ENCODE data around the gene ZNF764.
"Not testable (repeated sequence)": the region's sequence is repeated elsewhere in the genome, so short reads cannot be mapped to it uniquely, and the experiment has no call there.

ZNF764 gene

DNA sequence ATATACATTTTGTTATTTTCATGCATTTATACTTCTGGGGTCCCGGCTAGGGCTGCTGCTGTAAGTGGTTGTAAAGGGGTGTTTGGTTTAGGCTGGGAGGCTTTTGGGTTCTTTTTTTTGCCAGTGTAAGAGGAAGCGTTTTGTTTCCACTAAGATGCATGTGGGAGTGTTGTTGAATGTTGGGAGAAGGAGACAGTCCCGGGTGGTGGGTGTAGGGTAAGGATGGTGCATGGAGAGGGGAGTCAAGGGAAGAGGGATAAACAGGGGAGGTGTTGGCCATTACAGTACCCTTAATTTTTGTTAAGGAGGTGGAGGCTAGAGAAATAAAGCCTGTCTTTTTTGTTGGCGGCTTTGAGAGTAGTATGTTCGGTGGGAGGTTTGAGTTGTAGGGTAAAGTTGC is 15.1 kb downstream of the ZNF764 start:
- DNase-seq: no peak

DNA sequence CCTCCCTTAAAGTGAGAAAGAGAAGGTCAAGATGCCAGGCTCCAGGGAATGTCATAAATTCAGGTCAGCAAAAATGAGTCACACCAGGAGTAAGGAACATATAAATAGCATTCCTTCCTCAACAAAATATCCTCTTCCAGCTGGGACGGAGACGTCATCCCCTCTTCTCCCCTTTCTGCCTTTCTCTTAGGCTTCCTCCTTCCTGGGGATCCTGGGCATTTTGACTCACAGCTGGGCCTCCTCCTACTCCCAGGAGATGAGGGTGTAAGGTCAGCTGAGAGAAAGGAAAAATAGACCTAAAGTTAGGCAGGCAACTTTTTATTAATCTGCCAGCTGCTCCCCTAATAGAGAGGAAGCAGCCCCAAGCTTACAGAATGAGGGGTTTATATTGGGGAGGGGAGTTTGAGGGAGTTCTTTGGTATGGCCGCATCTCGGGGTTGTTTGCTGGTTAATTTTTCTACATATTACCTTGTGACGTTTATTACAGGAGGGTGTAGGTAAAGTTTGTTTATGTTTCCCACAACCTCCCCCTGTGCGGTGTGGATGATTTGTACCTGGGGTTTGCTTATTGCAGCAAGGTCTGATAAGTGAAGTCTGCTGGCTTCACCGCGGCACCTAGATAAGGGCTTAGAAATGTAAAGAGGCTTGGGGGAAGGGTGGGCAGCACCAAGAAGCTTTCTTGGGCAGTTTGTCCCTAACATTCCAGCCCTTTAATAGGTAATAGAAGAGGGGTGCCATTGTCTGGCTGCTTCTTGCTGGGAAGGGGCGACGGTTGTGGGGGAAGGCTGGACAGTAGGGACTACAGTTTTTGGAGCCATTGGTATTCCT is 16.5 kb downstream of the ZNF764 start:
- no peak for DNase-seq

DNA sequence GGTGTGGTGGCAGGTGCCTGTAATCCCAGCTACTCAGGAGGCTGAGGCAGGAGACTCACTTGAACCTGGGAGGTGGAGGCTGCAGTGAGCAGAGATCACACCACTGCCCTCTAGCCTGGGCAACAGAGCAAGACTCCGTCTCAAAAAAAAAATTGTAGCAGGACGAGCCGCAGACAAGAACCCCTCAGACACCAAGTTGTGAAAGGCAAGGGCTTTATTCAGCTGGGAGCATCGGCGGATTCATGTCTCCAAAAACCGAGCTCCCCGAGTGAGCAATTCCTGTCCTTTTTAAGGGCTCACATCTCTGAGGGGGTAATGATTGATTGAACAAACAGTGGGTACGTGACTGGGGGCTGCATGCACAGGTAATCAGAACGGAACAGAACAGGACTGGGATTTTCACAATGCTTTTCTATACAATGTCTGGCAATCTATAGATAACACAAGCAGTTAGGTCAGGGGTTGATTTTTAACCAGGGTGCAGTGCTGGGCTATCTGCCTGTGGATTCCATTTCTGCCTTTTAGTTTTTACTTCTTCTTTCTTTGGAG is 17.2 kb downstream of the ZNF764 start:
- DNase-seq: not testable (repeated sequence)

DNA sequence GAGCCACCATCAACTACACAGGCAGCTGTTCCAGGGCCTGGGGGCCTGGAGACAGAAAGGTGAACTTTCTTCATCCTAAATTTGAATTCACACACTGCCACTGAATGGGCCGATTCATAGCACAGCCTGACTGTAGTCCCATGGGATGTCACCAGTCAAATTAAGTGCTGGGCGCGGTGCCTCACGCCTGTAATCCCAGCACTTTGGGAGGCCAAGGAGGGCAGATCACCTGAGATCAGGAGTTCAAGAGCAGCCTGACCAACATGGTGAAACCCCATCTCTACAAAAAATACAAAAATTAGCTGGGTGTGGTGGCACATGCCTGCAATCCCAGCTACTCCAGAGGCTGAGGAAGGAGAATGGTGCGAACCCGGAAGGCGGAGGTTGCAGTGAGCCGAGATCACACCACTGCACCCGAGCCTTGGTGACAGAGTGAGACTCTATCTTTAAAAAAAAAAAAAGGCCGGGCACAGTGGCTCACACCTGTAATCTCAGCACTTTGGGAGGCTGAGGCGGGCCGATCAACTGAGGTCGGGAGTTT is 18.1 kb downstream of the ZNF764 start:
- DNase-seq: not testable (repeated sequence)

DNA sequence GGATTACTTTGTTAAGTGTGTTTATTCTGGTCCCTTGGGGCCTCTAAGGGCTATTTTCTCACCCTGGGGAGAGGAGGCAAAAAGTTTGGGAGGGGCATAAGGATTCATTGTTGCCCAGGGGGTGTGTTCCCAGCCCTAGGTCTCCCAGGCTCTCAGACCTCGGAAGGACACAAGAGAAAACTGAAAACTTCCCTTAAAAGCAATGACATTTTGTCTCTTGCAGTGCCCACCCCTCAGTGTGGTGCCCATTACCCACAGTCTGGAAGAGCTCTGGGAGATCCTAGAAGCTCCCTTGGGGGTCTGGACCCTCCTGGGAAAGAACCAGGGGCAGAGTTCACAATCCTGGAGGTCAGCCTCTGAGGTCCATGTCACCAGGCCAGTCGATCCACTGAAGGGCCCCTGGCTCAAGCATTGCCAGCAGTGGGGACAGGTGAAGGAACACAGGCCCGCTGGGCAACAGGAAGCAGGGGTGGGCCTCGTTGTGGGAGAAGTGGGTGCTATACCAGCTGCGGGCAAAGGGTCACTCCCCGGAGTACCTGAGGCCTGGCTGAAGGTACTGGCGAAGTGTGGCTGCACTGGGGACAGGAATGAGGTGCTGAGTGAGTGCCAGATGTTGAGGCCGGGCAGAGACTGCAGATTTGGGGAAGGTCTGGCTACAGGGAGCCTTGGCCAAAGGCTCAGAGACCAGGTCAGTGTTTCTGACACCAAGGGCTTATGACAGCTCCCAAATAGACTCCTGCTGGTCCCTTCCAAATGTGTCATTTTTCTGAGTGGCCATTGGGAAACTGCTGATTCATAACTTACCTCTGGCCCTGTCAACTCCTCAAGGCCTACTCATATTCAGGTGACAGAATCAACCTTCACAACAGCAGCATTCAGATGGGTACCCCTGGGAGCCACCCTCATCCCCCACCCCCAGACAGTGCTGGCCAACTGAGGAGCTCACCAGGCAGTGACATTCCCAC is 18.9 kb downstream of the ZNF764 start:
- no peak for DNase-seq

DNA sequence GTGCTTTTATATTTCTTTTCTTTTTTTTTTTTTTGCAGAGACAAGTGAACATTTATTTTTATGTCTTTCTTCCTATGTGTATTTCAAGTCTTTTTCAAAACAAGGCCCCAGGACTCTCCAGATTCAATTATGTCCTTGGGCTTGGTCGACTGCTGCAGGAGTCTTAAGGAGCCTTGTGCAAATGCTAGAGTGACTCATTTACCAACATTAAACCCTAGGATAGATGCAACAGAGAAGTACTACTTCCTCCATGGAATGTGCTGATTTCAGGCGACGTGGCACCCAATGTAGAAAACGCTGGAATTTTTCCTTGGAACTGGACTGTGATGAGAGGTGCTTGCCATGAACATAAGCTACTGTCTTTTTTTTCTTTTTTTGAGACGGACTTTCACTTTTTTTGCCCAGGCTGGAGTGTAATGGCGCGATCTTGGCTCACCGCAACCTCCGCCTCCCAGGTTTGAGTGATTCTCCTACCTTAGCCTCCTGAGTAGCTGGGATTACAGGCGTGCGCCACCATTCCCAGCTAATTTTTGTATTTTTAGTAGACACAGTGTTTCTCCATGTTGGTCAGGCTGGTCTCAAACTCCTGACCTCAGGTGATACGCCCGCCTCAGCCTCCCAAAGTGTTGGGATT is 21.7 kb downstream of the ZNF764 start:
- DNase-seq: peak; percentile 70

DNA sequence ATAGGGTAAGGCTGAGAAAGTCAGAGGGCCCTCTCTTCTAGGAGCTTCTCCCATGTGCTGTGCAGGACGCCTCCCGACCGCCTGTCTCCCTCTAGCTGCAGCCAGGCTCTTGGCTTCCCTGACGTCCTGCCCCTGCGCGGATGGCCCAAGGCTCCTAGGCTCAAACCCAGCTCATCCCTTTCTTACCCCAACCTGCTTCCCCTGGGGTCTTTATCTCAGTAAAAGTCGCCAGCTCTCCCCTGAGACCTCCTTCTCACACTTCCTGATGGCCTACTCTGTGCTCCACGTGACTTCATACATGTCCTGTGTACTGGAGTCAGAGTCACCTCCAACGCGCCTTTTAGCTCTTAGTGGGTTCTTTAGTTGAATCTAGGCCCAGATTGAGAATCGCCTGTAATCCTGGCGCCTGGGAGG is 22.4 kb downstream of the ZNF764 start:
- DNase-seq: peak; percentile 69

DNA sequence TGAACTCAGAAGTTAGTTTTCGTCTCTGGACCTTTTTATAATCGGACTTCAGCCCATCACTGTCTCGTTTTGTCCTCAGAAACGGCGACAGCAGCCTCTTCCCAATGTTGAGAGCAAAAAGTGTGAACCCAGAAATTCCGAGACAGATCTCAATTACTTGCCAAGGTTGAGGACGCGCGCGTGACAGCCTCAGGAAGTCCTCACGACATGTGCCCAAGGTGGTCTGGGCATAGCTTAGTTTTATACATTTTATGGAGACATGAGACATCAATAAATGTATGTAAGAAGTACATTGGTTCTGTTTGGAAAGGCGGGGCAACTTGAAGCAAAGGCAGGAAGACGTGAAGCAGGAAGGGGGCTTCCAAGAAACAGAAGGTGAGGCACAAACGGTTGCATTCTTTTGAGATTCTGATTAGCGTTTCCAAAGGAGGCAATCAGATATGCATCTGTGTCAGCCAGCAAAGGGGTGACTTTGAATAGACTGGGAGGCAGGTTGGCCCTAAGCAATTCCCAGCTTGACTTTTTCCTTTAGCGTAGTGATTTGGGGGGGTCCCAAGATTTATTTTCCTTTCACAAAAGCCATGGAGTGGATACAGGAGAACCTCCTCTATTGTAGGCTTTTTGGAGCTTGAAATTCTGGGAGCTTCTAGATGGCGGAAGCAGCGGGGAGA is 22.9 kb downstream of the ZNF764 start:
- peak; percentile 64 for DNase-seq

DNA sequence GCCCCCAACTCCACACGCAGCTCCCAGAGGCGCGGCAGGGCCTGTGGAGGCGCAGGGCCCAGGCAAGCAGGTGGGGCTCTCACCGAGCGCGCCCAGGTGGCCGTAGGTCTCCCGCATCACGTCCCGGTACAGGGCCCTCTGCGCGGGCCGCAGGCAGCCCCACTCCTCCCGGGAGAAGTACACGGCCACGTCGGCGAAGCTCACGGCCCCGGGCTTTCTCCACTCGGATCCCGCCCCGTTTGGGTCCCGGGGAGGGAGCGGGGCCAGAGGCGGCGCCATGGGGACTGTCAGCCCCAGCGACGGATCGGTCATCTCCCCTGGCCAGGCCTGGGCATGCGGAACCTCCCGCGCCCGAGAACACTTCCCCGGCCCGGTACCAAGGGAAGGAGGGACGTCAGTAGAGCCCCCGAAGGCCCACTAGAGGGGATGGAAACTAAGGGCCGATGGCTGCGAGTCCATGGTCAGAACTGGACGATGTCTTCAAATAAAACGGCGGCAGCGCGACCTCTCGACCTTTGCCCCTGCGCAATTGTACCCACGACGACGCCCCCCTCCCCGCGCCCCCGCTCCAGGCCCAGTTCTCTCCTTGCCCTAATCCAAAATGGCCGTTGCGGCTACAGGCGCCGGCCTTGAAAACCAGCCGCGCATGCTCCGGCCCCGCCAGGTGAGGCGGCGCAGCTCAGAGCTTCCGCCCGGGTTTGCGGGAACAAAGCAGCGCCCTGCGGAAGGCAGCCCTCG is 23.6 kb downstream of the ZNF764 start, which contains the start of gene ZNF747:
TSS of gene ZNF747 (minus strand) at position 491 of the 738 bp plus-strand sequence. CDS start at position 312, 179 bp downstream.
- DNase-seq: peak; percentile 78

DNA sequence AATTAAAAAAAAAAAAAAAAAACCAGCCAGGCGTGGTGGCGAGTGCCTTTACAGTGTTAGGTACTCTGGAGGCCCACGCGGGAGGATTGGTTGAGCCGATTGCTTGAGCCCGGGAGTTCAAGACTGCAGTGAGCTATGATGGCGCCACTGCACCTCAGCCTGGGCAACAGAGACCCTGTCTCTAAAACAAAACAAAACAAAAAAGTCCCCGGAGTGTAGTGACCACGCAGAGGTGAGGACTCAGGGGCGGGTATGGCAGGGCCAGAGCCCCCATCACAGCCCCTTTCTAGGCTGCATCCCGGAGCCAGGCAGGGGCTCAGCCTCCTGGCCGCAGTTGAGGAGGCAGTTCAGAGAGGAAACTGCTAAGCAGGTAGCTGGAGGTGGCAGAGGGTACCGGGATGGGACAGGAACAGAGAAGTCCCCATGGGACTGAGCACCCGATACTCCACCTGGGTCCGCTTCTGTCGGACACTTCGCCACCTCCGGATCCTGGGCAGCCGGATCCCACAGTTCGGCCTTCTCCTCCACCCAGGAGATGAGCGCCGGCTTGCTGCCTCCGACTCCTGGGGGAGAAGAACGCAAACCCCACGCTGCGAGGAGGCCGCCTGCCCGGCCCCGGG is 24.3 kb downstream of the ZNF764 start:
- DNase-seq: no peak

DNA sequence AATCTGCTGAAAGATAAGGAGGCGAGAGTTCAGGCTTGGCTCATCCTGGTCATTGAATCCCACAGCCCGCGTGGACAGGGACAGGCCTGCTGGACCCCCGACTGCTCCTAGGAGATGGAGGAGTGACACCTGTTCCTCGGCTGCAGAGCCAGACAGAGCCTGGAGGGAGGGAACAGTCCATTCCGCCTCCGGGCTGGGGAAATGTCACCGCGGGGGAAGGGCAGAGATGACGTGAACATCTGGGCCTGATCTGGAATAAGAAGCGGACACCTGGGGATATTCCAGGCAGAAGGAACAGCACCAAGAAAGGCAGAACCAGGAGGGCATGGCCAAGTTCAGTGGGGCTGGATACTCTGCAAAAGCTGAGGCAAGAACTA is 25.0 kb downstream of the ZNF764 start:
- no peak for DNase-seq

DNA sequence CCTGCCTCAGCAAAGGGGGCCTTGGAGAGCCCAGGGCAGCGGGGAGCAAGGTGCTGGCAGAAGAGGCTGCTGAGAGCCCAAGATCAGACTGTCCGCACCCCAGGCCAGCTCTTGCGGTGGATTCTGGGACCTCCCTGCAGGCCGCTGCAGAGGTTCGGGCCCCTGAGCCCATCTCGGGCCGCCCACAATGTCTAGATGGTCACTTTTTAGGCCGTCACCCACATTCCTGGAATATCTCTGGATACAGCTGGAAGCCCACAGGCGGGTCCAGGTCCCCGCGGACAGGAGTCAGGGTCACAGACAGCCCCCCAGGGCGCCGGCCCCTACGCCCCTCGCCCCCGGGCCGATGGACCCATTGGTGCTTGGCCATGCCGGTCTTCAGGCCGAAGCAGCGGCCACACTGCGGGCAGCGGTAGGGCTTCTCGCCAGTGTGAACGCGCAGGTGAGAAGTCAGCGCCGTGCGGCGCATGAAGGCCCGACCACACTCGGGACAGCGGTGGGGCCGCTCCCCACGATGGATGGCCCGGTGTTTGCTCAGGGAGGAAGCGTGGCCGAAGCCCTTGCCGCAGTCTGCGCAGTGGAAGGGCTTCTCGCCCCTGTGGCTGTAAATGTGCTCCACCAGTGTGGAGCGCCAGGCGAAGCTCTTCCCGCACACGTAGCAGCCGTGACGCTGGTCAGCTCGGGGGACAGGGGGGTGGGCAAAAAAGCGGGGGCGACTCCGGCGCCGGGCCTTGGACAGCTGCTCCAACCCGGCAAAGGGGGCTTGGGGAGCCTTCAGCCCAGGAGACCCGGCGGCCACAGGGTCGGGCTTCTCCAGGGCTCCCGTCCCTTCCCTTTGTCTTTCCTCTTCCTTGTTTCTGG is 25.7 kb downstream of the ZNF764 start:
- no peak for DNase-seq

DNA sequence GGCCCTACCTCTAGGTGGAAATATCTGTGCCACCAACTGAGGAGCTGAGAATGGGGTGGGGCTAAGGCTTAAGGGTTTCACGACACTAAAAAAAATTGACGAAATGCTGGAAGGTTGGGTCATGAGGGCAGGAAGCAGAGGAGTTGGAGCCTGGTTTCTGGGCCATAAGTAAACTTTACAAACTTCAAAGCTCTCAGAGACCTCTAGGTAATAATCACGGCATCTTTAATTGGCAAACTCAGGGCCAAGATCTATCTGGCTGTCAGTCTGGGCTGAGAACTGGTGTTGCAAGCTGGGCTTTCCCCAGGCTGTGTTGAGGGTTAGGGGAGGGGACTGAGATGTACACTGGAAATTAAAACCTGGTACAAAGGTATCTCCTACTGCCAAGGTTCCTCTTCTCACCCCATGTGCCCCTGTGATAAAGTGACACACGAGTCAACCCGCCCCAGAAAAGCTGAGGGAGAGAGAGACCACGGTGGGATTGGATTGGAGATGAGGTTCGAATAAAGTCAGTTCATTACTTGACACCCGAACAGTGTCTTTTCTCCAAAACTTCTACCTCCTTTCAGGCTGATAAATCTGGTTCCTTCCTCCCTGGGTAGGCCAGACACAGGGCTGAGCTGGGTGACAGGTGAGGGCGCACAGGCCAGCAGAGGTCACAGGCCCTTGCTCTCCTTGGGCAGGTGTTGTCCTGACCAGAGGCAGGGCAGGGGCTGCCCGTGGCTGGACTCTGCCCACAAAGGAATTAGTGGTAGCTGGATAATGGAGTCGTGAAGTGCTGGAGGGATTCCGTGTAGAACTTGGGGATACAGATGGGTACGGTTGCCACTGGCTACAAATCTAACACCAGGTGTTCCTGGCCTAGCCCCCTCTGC is 27.8 kb downstream of the ZNF764 start:
- DNase-seq: no peak

DNA sequence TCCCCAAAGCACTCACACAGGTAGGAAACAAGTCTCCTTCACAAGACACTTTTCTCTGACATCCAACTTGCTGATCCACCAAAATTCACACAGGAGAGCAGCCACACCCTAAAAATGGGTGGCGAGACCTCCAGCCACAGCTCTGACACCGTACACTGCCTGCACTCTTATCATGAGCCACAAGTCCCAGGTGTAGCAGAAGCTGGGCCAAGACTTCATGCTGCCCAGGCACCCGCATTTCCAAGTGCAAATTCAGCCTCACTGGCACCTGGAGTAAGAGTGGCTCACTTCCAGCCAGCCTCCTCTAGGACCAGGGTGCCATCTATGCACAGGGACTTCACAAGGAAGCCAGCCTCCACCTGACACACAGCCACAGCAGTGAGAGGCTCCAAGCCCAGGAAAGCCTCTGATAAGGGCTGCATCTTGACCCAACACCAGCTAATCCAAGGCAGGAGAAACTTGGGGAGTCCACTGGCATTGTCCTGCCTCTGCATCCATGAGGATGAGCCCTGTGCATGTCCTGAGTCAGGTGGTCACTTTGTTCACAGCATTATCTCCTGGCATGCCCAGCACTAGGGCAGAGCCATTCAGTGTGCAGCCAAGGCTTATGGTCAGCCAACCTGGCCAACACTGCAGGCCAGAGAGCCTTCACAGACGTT is 29.2 kb downstream of the ZNF764 start:
- no peak for DNase-seq

DNA sequence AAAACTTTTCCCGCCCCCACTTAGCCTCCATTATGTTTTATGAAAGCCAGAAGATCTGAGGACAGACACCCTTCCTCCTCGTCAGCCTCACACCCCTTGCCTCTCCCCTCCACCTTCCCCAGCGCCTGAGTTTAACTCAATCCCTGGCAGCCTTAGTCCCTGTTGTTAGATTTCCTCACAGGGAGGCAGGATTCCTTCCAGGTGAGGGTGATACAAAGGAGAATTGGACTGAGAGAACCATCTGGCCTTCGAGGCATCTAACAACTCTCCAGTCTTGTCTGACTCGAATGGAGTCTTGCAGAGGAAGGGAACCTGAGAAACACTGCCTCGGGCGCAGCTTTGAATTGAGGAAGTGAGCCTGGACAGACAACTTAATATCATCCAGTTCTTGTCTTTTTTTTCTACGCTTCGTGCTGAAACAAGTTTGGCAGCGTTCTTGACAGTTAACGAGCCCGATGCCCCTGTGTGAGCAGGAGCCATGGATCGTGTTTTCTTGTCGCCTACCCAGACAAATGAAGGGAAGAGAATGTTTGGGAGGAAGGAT is 30.5 kb downstream of the ZNF764 start:
- peak; percentile 92 for DNase-seq

DNA sequence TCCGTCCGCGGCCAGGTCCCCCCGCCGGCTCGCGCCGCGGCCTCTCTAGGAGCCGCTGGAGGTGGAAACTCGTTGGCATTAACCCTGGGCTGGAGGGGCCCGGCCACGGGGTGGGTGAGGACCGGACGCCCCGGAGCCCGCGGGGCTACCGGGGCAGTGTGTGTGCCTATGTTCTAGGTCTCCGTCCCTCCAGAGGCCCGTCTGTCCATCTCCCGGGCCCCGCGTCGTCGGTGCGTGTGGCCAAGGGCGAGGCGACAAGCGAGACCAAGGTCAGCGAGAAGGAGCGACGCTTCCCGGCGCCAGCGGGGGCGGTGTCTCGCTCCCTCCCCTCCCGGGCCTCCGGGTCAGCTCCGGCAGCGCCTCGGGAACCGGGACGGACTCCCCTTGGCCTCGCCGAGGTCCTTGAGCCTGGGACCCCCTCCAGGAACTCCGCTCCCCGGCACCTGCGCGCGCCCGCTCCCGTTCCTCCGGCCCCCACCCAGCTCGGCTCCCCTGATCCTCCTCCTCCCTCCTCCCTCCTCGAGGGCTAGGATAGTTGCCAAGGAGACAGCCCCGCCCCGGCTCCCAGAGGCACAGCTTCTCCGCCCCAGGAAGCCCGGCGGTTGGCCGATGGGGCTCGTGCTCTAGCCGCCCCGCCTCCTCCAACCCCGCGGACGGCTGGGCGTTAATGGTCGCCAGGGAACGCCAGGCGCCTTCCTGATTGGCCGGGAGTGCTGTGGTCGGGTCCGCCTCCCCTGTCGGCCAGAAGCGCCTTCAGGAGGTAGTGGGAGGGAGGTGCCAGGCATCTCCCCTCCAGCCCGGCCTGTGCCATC is 31.1 kb downstream of the ZNF764 start:
- DNase-seq: peak; percentile 96
